ENCODE measurements around the gene SLC25A11.
"Not testable (repeated sequence)": the region's sequence is repeated elsewhere in the genome, so short reads cannot be mapped to it uniquely, and the experiment has no call there.

Gene SLC25A11

DNA sequence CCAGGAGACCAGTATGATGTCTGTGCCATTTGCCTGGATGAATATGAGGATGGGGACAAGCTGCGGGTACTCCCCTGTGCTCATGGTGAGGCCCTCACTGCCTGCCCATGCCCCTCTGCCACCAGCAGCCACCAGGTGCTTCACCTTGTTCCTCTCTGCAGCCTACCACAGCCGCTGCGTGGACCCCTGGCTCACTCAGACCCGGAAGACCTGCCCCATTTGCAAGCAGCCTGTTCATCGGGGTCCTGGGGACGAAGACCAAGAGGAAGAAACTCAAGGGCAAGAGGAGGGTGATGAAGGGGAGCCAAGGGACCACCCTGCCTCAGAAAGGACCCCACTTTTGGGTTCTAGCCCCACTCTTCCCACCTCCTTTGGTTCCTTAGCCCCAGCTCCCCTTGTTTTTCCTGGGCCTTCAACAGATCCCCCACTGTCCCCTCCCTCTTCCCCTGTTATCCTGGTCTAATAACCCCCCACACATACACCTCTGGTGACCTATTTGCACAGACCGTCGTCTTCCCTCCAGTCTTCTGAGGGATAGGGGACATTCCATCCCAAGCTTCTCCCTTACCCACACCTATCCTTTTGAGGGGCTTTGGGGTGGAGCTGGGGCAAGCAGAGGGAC lies 4.8 kb upstream of the SLC25A11 start:
- no peak for DNase-seq

DNA sequence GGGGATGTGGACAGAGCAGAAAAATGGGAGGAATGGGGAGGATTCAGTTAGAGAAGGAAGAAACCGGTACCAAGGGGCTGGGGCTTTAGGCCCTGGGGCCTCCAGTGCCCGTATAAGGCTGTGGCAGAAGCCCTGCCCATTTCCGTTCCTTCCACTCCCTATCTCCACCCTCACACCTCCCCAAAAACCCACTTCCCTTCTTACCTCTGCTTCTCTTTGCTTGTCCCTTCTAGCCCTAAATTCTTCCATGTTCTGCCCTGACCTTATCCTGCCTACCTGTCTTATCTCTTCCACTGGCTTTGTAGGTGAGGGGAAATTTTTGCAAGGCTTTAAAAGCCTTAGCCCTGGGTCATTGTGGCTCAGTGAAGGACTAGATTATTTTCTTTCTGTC lies 4.3 kb upstream of the SLC25A11 start:
- DNase-seq = no peak

DNA sequence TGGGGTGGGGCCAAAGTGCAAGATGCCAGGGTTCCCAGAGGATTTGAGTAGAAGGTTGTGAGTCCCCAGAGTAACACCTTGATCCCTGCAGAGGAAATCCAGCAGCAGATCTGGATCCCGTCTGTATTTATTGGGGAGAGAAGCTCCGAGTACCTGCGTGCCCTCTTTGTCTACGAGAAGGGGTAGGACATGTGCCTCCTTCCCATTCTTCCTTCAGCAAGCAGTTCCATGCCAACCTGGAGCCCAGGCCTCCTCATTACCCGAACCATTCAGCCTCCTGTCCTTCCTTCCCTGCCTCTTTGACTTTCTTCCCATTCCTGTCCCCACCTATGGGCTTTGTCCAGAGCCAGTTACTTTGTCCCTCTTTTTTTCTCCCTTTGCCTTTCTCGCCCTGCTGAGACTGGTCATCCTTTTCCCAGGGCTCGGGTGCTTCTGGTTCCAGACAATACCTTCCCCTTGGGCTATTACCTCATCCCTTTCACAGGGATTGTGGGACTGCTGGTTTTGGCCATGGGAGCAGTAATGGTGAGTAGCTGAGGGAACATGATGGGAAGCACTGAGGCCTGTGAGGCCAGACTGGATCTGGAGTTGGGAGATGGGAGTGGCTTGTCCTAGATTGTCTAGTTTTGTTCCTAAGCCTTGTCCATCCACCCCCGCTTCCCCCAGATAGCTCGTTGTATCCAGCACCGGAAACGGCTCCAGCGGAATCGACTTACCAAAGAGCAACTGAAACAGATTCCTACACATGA lies 3.1 kb upstream of the SLC25A11 start:
- no peak for DNase-seq

DNA sequence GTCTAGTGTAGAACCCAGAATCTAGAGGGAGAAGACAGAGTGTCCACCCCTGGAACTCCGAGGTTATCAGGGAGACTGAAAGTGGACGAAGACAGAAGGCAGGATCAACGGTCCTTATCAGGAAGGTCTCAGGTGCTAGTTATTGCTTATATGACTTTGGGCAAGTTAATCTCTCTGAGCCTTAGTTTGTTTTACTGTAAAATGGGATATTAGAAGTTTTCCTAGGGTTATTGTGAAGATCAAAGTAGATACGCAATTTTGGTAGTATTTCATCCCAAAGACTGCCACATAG lies 1.4 kb upstream of the SLC25A11 start:
- no peak for DNase-seq

DNA sequence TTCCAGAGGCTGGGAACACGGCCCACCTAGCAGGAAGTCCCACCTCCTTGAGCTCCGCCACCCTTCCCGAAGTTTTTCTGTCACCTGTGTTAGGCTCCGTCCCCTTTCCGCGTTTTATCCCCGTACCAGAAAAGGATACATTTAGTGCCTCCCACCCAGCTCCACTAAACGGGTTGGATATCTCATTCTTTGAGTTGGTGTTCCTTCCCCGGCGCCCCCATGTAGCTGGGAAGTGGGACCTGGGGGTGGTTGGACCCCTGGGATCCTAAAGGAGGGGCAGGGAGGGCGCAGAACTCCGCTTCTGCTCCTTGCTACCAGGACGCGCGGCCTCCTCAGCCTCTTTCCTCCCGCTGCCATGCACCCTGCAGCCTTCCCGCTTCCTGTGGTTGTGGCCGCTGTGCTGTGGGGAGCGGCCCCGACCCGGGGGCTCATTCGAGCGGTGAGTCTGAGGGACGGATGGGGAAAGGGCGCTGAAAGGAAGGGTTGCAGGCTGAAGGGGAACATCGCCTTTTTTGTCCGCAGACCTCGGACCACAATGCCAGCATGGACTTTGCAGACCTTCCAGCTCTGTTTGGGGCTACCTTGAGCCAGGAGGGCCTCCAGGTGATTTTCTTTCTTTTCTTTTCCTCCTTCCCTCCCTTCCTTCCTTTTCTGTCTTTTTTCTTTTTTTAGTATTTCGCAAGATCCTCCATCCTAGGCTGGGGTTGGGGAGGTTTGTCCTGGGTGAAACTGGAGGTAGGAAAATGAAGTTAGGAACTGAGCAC lies 891 bp upstream of the SLC25A11 start:
- DNase-seq = no peak

DNA sequence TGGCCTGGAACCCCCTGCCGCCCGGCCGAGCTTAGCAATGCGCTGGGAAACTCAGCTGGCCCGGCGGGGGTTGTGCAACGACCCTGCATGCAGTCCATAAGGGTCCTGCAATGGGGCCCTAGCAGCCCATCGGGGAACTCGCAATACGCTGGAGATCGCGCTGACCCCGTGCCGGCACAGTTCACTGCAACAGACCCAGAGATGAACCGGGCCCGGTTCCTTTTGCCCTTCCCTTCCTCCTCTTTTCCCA lies 375 bp downstream of the SLC25A11 start:
- DNase-seq = no peak

DNA sequence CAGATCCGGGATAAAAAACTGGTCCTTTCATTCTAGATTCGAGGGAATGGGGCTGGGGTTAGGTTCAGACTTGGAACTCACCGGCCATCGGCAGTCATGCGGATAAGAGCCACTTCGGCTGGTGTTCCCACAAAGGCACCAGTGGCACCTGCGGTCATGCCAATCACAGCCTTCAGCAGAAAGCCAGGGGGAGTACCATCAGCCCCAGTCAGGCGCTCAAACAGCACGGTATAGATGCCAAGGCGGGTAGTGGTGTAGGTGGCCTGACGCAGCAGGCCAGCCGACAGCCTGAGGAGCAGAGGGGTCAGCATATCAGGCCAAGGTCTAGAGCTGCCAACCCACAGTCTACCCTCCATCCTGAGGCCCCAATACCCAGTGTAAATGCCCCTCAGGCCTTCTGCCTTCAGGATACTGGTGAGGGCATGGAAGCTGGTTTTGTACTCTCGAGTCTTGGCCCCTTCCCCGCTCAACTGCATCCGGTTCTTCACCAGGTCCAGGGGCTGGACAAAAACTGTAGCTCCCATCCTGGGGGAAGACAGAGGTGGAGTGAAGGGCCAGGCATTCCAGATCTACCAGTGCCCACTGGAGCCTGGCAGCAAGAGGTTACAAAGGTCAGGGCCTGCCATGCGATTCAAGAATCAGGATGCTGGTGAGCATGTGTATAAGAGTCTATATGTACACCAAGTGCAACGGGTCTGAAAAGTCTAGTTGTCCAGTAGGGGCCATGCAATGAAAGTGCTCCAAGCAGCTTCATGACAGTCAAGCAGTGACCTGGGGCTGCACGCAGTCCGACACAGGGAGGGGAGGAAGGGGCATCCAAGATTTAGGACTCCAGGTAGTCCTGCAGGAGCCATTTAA lies 929 bp downstream of the SLC25A11 start:
- DNase-seq = no peak

DNA sequence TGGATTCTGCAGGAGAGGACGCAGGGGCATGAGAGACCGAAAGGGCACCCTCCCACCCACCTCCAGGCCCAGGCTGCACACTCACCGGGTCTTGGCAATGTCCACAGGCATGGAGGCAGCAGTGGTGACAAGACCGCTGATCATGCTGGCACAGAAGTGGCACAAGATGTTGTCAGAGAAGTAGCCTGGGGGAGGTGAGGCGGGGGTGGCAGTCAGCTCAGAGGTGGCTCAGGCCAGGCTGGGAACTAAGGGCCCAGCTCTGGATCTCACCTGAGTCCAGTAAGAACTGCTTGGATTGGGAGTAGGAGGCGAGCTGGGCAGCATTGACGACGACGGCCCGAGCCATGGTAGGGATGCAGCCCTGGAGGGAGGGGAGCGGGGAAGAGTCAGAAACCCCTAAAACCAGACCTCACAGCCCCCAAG lies 1.8 kb downstream of the SLC25A11 start:
- DNase-seq = no peak

DNA sequence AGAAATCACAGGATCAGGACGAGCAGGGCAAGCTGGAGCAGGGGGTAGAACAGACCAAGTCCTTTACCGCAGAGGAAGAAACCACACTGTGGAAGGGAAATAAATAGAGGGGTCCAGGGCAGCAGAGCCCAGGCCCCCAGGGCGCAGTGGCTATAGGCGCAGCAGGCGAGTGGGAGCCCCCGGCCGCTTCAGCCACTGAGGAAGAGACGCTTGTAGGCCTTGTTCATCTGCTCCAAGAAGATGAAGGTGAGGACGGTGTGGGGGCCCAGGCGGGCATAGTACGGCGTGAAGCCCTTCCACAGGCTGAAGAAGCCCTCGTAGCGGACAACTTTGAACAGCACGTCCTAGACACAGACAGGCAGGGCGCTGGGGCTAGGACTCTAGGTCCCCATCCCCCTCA lies 2.3 kb downstream of the SLC25A11 start:
- DNase-seq = no peak

DNA sequence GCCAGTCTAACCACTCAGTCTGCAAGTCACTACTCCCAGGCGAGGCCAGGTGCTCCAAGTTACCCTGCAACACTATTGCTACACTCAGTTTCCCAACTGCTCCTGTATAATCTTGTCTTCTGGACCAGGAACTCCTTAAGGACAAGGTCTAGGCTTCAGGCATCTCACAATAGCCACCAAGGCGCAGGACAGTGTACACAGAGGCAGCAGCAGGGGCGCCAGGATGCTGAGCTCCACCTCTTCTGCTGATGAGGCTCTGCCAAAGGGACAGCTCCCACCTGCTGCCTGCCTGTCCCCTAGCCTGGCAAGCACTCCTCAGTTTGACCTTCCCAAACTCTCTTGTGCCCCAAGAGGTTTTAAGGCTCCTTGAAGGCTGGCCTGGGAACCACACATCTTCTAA lies 3.4 kb downstream of the SLC25A11 start:
- no peak for DNase-seq

DNA sequence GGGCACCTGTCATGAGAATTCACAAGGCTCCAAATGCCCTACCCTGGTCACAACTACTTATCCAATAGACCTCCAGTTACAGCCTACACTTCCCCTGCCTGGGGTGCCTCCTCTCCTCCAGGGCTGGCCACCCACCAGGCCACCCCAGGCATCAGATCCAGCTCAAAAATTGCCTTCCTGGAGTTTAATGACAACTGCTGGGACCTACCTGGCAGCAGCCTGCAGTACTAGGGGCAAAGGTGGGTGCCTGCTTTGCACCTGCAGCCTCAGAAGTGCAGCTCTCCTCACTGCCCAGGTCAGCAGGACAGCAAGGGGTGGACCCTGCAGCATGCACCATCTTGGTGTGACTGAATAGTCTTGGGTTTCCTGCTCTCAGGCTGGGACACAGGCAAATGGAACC lies 4.2 kb downstream of the SLC25A11 start:
- no peak for DNase-seq

DNA sequence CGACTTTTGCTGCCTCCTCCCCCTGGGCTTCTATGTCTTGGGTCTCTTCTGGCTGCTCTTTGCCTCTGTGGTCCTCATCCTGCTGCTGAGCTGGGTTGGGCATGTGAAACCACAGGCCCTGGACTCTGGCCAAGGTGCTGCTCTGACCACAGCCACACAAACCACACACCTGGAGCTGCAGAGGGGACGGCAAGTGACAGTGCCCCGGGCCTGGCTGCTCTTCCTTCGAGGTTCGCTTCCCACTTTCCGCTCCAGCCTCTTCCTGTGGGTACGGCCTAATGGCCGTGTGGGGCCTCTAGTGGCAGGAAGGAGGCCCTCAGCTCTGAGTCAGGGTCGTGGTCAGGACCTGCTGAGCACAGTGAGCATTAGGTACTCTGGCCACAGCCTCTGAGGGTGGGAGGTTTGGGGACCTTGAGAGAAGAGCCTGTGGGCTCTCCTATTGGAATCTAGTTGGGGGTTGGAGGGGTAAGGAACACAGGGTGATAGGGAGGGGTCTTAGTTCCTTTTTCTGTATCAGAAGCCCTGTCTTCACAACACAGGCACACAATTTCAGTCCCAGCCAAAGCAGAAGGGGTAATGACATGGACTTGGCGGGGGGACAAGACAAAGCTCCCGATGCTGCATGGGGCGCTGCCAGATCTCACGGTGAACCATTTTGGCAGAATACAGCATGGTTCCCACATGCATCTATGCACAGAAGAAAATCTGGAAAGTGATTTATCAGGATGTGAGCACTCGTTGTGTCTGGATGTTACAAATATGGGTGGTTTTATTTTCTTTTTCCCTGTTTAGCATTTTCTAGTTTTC lies 5.5 kb downstream of the SLC25A11 start:
- DNase-seq = no peak

DNA sequence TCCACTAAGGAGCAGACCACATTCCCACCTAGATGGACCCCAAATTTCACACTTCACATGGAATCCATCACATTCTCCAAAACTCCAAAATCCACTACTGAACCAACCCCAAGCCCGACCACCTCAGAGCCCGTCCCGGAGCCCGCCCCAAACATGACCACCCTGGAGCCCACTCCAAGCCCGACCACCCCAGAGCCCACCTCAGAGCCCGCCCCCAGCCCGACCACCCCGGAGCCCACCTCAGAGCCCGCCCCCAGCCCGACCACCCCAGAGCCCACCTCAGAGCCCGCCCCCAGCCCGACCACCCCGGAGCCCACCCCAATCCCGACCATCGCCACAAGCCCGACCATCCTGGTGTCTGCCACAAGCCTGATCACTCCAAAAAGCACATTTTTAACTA lies 6.2 kb downstream of the SLC25A11 start:
- no peak for DNase-seq

DNA sequence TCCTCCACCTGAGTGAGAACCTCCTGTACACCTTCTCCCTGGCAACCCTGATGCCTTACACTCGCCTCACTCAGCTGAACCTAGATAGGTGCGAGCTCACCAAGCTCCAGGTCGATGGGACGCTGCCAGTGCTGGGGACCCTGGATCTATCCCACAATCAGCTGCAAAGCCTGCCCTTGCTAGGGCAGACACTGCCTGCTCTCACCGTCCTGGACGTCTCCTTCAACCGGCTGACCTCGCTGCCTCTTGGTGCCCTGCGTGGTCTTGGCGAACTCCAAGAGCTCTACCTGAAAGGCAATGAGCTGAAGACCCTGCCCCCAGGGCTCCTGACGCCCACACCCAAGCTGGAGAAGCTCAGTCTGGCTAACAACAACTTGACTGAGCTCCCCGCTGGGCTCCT lies 7.1 kb downstream of the SLC25A11 start:
- DNase-seq = no peak

DNA sequence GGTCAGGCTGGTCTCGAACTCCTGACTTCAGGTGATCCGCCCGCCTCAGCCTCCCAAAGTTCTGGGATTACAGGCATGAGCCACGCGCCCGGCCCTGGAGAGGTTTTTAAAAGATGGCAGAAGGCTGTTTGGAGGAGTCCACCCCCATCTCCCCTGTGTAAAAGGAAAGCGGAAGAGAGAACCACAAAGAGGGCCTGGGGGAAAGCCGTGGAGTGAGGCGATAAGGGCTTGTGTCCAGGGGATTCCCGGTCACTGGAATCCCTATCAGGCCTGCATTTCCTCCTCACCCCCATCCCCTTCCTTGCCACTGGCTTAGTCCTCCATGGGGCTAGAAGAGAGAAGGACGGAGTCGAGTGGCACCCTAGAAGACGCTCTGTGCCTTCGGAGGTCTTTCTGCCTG lies 7.9 kb downstream of the SLC25A11 start, which contains the start of gene GP1BA:
Gene GP1BA, plus strand, starts transcription at position 315 of the 400 bp plus-strand sequence. CDS start 328 bp downstream, outside the sequence.
- DNase-seq = no peak

DNA sequence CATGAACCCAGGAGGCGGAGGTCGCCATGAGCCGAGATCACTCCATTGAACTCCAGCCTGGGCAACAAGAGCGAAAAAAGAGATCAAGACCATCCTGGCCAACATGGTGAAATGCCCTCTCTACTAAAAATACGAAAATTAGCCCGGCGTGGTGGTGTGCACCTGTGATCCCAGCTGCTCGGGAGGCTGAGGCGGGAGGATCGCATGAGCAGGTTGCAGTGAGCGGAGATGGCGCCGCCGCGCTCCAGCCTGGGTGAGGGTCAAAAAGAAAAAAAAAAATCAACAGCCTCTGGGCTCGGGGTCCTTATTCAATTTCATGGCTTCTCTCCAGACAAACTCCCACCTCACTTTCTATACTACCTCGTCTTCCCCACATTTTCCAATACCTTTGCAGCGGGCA lies 11.0 kb downstream of the SLC25A11 start:
- no peak for DNase-seq

DNA sequence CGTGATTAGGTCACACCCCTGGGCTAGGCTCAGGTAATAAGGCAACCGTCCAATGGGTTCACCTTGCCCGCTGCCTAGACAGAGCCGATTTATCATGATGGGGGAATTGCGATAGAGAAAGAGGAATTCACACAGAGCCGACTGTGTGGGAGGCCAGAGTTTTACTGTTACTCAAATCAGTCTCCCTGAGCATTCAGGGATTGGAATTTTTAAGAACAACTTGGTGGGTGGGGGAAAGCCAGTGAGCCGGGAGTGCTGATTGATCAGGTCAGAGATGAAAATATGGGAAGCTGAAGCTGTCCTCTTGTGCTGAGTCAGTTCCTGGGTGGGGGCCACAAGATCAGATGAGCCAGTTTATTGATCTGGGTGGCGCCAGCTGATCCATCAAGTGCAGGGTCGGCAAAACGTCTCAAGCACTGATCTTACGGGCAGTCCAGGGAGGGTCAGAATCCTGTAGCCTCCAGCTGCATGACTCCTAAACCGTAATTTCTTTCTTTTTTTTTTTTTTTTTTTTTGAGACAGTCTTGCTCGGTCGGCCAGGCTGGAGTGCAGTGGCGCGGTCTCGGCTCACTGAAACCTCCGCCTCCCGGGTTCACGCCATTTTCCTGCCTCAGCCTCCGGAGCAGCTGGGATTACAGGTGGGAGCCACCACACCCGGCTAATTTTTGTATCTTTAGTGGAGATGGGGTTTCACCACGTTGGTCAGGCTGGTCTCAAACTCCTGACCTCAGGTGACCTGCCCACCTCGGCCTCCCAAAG lies 13.1 kb downstream of the SLC25A11 start:
- DNase-seq = not testable (repeated sequence)

DNA sequence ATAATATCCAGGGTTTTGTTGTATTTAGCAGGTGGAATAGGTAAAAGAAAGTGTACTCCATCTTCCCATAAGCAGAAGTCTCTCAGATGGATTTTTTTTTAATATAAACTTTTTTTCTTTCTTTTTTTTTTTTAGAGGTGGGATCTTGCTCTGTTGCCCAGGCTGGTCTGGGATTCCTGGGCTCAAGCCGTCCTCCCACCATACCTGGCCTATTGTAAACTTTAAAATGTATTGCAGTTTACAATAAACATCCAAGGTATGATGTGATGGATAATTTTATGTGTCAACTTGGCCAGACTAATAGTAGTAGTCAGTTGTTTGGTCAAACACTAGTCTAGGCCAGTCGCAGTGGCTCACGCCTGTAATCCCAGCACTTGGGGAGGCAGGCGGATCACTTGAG lies 18.5 kb downstream of the SLC25A11 start:
- DNase-seq = no peak

DNA sequence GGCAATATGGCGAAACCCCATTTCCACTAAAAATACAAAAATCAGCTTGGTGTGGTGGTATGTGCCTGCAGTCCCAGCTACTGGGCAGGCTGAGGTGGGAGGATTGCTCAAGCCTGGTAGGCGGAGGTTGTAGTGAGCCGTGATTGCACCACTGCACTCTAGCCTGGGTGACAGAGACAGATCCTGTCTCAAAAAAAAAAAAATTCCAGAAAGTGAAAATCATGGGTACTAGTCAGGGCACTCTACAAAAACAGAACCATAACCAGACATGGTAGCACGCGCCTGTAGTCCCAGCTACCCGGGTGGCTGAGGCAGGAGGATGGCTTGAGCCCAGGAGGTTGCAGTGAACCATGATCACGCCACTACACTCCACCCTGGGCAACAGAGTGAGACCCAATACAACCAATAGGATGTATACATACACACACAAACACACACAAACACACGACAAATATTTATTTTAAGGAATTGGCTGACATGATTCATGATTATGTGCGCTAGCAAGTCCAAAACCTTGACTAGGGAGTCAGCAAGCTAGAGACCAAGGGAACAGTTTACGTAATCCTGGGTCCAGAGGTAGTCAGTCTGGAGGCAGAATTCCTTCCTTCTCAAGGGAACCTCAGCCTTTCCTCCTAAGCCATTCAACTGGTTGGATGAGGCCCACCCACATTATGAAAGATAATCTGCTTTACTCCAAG lies 19.3 kb downstream of the SLC25A11 start:
- no peak for DNase-seq

DNA sequence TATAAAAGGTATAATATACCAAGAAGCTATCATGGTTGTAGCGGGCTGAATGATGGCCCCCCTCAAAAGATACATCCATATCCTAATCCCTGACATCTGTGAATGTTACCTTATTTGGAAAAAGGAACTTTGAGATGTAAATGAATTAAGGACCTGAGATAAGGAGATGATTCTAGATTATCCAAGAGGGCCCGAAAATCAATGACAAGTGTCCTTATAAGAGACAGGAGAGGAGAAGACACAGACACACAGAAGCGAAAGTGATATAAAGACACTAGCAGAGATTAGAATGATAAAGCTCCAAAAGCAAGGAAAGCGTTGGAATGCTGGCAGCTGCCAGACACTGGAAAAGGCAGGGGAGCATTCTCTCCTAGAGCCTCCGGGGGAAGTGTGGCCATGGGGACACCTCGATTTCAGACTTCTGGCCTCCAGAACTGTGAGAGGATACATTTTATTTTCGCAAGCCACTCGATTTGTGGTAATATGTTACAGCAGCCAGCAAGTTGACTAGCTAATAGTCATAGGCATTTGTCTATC lies 20.3 kb downstream of the SLC25A11 start:
- no peak for DNase-seq

DNA sequence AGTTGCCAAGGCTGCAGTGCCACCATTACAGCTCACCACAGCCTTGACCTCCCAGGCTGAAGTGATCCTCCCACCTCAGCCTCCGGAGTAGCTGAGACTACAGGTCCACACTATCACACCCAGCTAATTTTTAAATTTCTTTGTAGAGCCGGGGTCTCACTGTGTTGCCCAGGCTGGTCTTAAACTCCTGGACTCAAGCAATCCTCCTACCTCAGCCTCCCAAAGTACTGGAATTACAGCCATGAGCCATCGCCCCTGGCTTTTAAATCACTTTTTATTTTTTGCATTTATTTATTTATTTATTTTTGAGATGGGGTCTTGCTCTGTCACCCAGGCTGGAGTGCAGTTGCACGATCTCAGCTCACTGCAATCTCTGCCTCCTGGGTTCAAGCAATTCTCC lies 25.3 kb downstream of the SLC25A11 start:
- not testable (repeated sequence) for DNase-seq
